Stimulated activated naive CD8-positive, alpha-beta T cell treated with anti-CD3 and anti-CD28 coated beads, Interleukin-15, Interleukin-2, amounts not matched to agents 100 U/mL and 50 U/mL, for 24 hours (primary cell): ENCODE results near the gene STON2.

Experiments
- ATAC-seq: fragments of 150-1000 bp; cut with Tn5 transposase; one replicate; pipeline ENCODE4 v1.10.0; 2021
- DNase-seq: peaks from one replicate; pipeline ENCODE4 v3.0.0; 2021

The STON2 gene

GRCh38 chr14:81301813-81302212 is 98.3 kb downstream of the STON2 start:
- DNase-seq (no peak), ATAC-seq (no peak)

DNA sequence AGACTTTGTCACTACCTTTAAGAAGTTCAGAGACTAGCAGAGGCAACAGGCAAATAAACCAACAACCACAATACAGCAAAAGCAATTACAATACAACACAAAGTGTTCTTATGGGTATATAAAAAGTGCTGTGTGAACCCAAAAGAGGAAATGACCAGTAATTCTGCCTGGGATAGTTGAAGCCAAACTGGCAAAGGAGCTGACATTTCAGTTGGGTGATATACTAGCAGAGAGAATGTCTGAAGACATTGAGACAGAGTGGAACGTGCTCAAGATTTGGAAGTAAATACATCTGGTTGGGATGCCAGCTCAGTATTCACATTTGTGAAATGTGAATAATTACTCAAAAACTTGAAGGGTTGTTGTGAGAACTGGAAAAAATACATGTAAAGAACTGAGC is 98.8 kb downstream of the STON2 start:
- DNase-seq (no peak), ATAC-seq (no peak)

DNA sequence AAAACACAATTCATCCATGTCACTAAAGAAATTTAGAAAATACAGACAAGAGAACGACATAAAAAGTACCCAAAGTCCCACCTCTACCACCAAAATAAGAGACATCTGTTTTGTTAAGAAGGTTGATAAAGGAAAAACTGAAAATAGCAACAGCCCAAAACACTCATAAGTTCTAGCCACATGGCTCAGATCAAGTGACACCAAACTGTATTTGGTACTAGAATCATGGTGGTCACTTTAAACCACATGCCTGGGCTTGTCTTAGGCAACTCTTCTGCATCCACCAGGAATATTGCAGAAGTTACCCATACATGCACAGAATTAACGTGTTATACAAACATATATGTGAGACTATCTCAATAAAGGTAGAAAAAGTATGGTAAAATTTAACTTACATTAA is 101.2 kb downstream of the STON2 start:
- ATAC-seq (no peak), DNase-seq (no peak)

DNA sequence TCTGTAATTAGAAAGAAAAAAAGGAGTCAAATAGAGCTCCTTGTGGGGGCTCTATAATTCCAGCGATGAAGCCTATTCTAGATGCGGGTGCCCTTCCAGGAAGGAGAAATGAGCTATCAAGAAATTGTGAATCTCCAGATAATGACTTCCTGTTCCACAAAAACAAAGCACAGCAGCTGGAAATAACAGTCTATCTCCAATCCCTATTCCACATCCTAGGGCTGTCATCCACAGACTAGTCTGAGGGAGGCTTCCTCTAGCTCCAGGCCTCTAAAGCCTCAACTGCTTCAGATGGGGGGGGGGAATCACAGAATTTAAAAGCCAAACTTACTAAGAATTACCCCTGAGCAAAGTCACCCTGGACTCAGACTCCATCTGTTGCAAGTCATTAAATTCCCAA is 102.0 kb downstream of the STON2 start:
- ATAC-seq (no peak), DNase-seq (no peak)

DNA sequence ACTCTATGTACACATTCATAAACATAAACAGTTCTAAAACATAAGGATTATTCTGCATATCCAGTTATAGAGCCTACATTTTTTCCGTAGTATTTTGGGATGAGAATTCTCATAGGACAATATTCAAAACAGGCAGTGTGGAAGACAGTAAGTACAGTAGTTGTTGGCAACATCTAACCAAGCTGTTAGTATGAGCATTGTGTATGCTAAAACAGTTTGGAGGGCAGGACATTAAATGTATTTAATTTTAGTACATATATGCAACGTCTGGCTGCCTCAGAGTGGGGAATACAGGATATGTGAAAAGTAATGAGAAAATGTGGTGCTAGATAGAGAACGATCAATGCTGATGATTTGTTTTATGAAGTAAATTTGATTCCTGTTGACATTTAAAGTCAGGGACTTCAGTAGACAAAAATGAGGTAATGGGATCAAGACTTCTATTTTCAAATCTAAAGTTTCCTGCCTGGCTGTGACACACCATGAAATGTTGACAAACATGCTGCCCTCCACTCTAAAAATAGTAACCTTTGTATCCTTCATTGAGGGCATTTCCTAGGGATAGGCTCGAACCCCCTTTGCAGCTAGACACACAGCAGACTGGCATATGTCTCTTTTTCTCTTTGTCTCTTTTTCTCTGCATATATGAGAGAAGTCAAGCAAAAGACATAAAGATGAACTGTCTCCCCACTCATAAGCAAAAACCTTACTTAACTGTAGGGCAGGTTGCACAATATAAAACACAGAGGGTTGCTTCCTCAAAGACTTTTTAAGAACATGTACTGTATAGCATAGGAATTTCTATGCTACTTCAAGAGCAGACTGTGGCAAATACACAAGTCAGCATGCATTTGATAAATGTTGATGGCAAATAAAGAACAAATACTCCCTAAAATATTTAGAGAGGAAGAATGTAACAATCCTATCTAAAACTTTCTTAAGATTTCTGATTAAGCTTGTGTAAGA is 103.9 kb downstream of the STON2 start:
- DNase-seq (no peak), ATAC-seq (no peak)

DNA sequence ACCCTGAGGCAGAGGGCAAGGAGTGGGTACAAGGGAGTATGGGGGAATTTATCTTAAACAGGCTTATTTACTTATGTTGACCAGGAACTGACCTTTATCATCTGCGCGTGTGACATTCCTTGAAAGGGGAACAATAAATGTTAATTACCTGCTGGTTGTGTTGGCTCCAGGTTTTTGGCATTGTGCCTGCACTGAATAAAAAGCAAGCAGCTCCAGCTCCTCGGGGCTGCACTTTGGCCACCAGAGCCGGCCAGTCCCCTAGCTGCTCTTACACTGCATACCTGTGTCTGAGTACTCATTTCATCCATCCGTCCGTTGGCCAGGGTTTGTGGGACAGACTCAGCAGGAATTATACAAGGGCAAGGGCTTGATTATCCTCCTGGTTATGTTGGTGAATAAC is 110.6 kb downstream of the STON2 start:
- ATAC-seq (no peak), DNase-seq (no peak)

DNA sequence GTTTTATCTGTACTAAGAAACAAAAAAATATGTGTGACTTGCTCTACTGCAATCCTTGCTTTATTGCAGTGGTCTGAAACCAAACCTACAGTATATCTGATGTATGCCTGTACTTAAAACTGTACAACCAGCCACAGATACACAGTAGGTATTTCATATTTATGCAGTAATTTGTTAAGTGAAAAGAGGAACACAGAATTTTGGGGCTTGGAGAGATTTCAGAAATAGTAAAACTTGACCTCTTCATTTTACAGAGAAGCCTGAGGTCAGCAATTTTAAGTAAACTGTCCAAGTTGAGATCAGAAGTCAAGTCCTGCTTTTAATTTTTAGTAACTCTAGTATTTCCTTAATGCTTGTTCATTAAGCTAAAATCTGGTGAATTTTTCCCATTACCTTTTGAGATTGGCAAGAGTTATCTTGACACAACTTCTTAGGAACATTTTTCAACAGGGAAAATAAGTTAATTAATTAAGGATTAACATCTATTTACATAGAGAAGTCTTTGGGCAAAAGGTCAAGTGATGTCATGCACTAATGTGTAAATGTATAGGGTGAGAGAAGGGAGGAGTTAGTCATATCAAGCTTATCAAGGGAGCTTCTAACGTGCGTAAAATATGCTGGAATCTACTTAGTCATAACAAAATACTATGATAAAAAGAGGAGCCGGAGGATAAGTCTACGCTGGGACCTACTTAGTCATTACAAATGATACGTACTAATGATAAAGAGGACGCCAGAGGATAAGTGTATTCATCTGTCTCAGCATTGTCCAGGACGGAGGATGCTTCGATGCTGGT is 113.4 kb downstream of the STON2 start:
- DNase-seq: no peak
- no peak for ATAC-seq

DNA sequence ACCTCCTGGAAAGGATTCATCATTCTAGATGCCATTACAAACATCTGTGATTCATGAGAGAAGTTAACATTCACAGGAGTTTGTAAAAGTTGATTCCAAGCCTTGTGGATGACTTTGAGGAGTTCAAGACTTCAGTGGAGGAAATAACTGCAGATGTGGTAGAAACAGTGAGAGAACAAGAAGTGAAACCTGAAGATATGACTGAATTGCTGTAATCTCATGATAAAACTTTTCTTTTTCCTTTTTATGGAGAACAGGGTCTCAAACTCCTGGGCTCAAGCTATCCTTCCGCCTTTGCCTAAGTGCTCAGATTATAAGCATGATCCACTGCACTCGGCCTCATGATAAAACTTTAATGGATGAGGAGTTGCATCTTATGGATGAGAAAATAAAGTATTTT is 114.9 kb downstream of the STON2 start:
- ATAC-seq (no peak), DNase-seq (no peak)

- ATAC-seq (no peak), DNase-seq (no peak)
These were observed 118.8 kb downstream of the STON2 start for GRCh38 chr14:81281332-81281731.

GRCh38 chr14:81280136-81280791 is 119.9 kb downstream of the STON2 start:
- no peak for ATAC-seq
- DNase-seq: no peak

DNA sequence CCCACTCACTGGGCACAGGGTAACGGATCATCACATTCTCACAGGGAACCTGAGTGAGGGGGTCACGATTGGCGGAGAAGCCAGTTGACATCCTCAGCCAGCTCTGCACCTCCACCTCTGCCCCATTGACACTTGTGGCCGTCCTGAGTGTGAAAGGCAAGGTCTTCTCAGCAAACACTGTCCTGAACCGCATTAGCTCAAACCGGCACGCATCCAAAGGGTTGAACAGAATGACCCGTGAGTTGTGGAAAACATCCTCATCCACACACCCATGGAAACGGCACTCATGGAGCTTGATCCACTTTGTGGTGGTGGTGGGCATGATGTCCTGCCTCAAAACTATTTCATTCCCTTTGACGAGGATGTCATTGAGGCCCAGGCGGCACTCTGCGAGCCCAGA is 123.0 kb downstream of the STON2 start:
- DNase-seq (no peak), ATAC-seq (no peak)

DNA sequence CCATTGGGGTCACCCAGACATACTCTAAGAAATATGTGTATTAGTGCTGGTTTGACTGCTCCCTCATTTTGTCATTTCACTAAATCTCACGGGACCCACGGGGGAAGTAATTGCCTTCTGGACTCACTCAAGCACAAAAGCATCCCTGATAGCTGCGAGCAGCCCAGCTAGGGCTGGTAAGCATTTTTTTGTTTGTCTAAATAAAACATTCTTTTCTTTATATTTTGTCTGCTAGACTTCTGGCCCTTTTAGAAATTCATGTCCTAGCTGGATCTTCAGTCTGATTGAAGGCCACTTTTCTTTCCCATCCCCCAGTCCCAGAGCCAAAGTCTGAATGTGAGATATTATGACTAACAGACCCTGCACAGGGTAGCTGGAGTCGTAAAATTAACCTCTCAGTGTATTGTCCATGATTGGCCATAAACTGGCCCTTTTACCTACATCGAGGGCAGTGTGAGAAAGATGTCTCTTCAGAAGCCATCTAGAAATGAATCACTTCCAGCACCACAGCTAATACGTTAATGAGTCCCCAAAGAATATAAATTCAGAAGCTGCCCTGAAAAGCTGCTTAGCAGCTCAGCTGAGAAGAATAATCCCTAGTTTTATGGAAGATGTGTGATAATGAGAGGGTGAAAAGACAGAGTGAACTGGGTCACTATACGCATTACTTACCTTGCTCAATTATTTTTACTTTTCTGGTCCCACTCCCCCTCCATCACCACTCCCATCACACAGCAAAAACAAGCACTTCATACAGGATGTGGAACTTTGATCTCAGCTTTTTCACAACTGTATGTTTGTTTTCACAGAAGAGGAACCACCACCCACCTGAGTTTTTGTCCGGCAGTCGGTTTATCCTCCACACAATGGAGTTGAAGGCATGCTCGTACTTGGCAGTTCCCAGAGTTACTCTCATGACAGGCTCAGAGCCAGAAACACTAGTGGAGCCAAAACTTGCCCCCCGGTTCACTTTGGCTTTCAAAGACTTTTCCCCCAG is 123.8 kb downstream of the STON2 start:
- ATAC-seq (no peak), DNase-seq (no peak)

DNA sequence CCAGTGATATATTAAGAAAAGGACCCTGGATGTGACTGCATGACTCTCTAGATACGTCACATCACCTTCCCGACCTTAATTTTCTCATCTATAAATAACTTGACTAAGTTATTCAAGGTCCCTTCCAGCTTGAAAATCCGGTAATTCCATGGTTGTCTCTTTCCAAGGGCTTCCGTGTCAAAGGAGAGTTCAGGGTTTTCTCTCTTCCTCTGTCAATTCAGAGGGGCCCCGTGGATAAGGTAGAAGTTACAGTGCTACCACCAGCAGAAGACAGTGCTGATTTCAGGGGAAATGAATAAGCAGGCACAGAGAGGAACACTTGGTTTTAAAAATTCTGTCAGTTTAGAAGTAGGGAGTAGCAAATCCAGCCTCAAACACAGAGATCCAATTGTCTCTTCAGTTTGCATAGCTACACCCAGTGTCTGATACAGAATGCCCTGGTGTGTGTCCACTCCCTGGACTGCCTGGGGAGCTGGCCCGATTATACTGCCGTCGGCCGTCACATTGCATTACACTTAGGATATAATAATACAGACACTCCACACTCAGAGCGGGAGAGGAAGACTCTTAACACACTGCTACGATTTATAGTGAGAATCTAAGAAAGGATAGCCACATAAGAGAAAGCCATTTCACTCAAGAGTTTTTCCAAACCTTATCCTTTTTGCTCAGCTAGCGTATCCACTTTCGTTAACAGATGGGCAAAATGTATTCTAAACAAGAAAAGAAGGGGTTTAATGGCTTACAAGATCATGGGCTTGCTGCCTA is 124.6 kb downstream of the STON2 start:
- no peak for DNase-seq
- ATAC-seq: no peak

DNA sequence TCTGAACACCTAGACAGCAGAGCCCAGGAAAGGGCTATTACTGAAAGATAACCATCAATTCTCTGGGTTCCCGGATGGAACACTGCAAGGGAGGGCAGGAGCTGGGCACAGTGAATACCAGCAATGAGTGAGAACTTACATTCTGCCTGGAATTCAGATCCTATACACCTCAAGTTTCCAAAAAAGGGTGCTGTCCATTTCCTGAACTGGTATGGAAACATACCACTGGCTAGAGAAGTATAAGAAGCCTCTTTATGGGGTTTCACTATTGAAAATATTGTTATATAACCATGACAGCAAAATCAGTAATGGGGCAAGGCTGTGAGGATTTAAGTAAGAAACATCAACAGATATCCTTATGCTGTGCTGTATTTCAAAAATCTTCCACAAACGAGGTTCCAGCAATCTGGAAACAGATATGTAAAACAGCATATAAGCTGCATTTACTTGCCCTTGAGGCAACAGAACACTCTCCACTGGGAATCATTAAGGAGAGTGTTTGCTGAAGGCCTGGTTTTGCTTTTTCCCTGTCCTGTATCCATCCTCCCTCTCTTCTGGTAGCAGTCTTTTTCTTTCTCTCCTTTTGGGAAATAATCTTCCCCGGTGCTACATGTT is 126.1 kb downstream of the STON2 start:
- ATAC-seq (no peak), DNase-seq (no peak)

DNA sequence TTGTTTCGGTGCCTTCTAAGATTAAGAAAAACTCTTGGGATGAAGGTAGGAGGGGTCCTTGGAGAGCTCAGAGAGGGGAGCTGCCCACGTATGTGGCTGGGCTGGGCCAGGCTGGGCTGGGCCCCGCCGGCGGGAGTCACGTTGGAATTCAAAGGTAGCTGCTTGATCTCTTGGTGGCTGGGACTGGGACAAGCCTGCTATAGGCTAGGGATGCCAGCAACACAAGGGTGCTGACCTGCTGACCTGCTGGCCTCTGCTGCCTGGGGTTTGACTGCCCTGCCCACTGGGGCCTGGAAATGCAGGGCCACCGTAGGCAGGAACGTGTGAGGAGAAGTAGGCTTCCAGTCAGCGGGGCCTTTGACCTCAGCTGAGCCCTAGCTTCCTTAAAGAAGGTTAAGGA is 126.6 kb downstream of the STON2 start:
- DNase-seq: no peak
- ATAC-seq: no peak

DNA sequence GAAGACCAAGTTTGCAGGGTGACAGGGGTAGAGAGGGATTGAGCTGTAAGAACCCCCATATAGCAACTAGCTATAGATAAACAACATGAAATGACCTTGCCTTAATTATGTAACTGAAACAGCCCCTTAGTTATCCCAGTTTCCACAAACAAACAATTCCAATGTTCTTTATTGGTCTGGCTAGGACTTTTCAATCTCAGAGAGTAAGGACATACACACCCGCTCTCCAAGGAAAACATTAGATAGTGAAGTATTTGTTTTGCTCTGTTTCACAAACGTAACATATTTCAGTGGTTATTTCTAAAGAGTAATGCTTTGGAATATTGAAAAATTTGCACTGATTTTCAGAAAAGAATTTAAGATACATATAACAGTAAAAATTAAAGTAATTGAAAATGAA is 127.8 kb downstream of the STON2 start:
- ATAC-seq: no peak

DNA sequence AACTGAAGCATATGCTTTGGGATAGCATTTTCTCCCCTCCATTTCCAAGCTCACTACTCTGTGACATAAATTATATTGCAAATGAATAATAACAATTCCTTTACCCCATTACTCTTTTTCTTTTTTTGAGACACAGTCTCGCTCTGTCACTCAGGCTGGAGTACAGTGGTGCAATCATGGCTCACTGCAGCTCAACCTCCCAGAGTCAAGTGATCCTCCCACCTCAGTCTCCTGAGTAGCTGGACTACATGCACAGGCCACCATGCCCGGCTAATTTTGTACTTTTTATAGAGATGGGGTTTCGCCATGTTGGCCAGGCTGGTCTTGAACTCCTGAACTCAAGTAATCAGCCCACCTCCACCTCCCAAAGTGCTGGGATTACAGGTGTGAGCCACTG is 130.1 kb downstream of the STON2 start:
- DNase-seq (no peak), ATAC-seq (no peak)

More for the DNA sequence above, 127.8 kb downstream of the STON2 start:
- no peak for DNase-seq

DNA sequence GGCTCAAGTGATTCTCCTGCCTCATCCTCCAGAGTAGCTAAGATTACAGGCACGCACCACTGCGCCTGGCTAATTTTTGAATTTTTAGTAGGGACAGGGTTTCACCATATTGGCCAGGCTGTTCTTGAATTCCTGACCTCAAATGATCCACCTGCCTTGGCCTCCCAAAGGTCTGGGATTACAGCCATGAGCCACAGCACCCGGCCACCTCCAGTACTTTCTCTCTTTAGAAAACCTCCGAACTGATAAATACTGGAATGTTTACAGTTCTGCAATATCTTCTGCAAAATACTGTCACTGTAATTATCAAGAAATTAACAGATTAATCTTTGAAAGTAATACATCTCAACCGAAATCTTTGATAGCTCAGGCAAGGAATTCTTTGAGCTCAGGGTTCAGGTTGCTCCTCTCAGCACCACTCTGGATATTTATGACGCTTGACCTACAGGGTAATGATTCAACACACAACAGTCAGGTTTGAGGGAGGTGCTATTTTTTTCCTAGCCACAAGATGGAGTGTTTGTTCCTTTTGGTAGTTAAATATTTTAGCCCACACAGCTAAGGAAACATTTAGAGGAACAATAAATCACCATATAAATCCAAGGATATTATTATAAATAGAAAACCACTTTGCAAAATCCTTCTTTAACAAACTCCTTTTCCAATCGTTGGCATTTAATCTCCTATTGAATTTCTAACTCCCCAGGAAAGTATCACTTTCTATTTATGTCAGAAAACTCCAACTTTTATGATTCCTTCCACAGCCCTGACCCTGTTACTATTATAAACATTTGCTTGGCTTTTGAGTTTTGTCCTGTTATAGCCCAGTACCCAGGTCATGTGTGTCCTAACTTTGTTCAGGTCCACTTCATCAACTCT is 130.8 kb downstream of the STON2 start:
- peak; percentile 69 for ATAC-seq
- DNase-seq: no peak

- ATAC-seq (no peak), DNase-seq (no peak)
These were observed 132.1 kb downstream of the STON2 start for GRCh38 chr14:81268016-81268416.
